CD1c-positive myeloid dendritic cell (primary cell): ENCODE results near the gene L3MBTL1.
"Not testable (repeated sequence)": the region's sequence is repeated elsewhere in the genome, so short reads cannot be mapped to it uniquely, and the experiment has no call there.

Experiments
- DNase-seq: peaks from one replicate; pipeline ENCODE4 v3.0.0-alpha.2; 2016; ENCODE audit errors: extremely low spot score

The L3MBTL1 gene

DNA sequence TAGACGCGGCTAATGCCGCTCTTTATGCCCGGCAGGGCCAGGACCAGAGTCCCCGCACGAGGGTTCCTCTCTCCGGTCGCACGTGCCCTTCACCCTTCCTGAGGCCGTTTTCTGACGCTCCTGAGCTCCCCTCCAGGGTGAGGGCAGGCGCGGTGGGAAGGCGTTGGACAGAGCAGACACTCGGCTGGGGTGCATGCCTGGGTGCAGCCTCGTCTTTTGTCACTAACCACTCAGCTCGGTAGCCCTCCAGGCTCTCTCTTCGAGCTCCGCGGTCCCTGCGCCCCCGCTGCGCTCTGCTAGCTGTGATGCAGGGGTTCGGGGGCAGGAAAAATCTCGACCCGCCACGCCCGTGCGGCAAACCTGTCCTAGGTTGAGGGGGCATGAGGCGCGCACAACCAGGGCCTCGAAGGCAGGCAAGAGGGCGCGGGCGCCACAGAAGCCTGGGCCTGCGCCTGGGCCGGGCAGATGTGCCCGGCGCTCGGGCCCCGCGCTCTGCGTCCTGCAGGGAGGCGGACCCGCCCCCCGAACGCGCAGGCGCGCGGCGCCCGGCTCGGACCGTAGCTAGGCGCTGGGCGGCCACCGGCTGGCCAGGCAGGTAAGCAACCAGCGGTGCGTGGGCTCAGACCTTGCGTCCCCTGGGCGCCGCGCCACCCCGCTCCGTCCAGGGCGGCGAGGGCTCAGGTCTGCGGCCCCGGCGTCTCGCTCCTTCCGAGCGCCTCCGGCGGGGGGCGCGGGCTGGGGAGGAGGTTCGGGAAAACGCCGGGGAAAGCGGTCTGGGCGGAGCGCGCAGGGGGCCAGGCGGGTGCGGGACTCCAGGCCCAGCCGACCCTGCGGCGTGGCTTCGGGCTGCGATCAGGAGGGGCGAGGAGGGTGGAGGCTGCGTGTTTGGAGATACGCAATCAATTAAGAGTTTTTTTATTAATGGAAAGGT lies at the start of gene L3MBTL1:
TSS of gene L3MBTL1 (plus strand) at position 548 of the 931 bp plus-strand sequence. CDS start 5,807 bp downstream, outside the sequence.
- DNase-seq: peak; percentile 22

DNA sequence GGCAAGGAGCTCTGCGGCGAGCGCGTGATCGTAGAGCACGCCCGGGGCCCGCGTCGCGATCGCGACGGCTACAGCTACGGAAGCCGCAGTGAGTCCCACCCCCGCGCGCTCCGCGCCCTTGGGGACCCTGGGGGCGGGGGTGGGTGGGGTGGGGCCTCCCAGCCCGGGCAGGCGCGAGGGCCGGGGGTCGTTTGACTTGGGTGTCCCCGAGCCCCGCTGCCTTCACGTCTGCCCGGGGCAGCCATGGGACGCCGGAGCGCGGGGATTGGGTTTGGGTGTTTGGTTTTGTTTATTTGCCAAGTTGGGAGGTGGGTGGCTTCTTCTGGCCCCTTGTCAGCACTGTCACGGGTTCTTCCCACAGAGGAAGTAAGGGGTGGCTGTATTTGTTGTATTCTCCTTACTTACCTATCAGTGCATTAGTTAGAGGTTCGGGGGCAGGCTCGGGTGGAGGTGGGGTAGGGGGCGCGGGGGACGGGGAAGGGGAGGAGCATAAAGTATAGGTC lies 49.0 kb upstream of the L3MBTL1 start:
- peak; percentile 81 for DNase-seq

DNA sequence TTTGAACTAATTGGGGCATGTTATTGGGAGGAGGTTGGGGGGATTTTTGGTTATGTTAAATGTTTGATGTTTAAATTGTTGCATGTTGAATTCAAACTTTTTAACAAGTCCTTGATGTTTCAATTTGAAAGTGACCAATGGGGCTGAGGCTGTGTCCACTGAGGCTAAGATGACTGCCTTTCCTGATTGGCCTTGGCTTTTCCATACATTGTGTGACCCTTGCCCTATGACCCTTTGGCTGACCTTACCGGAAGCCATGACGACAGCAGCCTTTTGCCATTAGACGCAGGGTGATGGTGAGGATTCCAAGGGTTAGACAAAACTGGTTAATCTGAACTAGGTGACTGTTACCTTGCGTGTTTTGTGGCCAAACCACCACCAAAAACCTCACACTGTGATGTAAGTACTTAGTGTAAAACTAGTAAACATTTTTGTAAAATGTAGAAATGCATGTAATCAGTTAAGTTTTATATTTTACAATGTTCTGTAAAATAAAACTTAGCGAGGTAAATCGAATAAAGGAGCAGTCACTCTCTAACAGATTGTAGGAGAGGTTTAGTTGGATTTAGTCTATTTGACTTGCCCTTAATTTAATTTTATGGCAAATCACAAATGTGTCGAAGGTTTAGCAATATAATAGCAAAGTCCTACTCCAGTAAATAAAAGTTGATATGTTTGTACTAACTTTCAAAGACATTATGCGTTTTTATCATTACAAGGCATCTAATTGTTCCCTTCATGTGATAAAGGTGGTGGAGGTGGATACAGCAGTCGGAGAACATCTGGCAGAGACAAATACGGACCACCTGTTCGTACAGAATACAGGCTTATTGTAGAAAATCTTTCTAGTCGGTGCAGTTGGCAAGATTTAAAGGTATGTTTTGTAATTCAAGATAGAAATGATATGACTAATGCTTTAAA lies 48.2 kb upstream of the L3MBTL1 start:
- peak; percentile 29 for DNase-seq

DNA sequence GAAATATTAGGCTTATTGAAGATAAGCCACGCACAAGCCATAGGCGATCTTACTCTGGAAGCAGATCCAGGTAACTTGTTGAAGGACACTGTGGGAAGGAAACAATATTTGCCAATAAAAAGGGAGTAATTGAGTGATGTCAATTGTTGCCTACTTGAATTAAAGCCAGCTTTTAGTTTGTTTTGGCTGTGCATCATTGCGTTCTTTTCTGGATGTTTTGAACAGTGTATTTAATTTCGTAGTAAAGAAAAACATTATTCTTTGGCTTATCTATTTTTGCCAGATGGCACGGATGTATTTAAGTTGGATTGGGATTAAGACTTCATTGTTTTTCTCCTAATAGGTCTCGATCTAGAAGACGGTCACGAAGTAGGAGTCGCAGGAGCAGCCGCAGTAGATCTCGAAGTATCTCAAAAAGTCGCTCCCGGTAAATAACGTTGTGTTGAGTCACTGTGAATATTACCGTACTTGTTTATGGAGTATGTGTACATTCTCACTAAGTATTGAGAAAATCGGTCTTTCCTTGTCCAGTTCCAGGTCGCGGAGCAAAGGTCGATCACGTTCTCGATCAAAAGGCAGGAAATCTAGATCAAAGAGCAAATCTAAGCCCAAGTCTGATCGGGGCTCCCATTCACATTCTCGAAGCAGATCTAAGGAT lies 47.2 kb upstream of the L3MBTL1 start:
- no peak for DNase-seq

DNA sequence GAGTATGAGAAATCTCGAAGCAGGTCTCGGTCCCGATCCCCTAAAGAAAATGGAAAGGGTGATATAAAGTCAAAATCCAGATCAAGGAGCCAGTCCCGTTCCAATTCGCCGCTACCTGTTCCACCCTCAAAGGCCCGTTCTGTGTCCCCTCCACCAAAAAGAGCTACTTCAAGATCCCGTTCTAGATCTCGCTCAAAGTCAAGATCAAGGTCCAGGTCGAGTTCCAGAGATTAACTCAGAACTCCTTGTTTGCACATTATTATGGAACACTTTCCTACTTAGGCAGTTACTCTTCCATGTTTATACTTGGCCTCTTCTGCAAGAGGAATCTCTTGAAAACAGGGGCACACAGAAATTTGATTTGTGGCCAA lies 46.7 kb upstream of the L3MBTL1 start:
- no peak for DNase-seq

DNA sequence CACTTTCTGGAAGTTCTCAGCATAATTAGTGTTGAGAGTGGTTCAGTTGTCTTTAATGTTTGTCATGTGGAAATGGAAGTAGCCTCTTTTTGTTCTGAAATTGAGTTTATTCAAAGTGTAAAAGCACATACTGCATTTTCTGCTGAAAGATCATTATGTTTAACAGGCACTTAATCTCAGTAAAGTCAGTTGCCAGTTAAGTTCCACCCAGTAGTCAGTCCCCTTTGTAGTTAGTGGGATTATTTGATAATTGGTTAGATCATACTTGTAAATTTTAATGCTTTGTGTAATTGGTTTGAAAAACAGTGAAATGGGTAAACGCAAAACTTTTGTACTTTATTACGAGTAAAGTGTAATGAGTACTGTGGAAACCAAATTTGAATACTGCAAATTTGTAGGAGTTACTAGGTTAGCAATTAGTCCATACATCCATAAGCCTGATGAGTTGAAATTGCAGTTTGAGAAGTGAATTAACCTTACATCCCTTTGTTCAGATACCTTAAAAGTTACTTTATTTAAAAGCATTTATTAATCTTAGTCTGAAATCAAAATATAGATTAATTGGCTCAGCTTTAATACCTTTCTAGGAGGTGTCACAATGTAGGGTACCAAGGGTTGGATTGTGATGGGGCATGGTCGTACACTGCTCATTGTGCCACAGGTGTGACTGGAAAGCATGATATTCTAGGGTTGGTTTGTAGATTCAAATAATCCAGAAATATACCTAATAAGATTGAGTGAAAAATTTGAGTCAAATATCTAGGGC lies 45.4 kb upstream of the L3MBTL1 start:
- DNase-seq: no peak

DNA sequence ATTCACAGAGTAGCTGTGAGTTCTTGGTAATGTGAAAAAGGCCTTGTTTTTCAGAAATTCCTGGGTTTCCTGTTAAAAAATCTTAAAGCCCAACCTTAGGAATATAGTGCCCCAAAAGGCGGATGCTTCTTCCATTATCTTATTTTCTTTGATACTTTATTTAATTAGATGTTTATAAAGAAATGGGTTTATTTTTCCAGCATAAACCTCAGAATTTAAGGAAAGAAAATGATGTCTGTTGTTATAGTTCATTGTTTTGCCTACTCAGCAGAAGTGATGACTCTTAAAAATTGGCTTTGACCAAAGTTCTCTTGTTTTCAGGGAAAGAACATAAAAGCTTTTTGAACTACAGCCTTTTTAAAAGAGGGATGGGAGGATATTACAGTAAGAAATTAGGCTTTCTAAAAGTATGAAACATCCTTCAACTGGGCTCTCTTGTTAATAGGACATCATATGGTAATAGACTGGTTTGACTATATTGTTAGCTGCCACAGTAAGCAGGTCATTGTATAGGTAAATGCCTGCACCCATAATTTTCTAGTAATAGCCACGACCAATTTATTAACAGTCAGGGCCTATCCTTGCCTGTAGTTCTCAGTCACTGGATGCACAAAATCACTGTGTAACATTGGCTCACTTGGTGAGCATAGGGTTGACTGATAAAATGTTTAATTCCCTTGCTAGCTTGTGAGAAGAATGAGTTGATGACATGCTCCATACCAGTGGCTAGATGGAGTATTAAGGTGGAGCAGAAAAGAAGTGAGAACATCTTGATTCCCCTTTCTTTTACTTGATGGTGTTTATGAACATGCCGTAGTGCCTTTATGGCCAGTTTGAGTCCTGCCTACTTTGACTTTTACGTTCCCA lies 44.6 kb upstream of the L3MBTL1 start:
- DNase-seq: no peak

DNA sequence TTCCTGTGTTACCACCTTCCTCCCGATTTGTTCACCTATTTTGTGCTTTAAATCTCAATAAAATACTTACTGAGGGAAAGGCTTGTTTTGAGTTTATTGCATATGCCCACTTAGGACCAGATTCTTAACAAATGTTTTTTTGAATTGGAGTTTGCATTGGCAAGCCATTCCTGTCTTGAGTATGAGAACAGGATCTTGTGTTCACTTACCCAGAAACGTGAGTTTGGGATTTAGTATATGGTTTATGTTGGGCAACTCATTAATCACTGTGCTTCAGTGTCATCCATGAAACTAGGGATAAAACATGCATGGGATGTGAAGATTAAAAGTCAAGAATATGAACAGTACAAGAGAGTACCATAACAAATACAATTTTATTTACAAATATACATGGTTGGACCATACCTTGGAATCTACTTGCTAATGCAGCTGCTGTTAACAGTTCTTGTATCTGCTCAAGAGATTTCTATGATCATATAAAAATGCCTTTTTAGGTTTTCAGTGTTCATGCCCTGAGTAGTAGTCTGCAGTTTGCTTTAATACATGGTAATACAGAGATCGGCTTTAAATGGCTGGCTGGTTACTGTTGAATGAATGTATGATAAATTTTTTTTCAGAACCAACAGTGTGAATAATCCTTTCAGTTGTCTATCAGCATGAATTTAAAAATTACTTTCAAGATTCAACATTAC lies 43.8 kb upstream of the L3MBTL1 start:
- DNase-seq: no peak

DNA sequence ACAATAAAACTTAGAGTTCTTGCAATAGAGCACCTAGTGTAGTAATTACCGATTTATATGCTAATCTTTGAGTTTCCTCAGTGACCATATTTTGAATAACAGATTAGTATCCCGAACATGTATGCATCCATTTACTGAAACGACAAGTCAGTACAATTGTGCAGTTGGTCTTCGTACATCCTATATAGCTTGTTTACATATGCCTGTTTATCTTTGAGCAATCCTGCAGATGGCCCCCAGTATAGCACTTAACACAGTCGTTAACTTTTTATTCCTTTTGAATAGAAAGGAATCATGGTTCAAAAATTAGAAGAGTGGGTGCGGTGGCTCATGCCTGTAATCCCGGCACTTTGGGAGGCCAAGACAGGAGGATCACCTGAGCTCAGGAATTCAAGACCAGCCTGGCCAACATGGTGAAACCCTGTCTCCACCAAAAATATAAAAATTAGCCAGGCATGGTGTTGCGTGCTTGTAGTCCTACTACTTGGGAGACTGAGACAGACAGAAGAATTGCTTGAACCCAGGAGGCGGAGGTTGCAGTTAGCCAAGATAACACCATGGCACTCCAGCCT lies 43.2 kb upstream of the L3MBTL1 start:
- no peak for DNase-seq

DNA sequence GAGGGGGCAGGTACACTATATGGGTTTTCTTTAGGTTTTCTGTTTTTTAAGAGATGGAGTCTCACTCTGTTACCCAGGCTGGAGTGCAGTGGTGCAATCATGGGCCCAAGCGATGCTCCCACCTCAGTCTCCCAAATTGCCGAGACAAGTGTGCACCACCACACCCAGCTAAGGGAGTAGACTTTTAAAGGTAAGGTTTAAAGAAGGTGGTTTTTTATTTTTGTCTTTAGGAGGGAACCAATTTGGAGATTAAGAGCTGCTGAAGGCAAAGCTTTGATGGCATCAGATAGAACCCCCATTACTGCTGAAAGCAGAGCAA lies 41.9 kb upstream of the L3MBTL1 start:
- DNase-seq: no peak

DNA sequence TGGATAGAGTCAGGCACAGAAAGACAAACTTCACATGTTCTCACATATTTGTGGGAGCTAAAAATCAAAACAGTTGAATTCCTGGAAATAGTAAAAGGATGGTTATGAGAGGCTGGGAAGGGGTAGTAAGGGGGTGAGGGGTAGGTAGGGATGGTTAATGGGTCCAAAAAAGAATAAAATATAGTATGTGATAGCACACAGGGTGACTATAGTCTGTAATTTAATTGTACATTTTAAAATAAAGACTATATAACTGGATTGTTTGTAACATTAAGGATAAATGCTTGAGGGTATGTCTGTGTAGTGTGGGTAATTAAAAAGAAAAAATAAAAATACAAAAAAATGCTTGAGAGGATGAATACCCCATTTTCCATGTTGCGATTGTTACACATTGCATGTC lies 39.9 kb upstream of the L3MBTL1 start:
- DNase-seq: no peak

DNA sequence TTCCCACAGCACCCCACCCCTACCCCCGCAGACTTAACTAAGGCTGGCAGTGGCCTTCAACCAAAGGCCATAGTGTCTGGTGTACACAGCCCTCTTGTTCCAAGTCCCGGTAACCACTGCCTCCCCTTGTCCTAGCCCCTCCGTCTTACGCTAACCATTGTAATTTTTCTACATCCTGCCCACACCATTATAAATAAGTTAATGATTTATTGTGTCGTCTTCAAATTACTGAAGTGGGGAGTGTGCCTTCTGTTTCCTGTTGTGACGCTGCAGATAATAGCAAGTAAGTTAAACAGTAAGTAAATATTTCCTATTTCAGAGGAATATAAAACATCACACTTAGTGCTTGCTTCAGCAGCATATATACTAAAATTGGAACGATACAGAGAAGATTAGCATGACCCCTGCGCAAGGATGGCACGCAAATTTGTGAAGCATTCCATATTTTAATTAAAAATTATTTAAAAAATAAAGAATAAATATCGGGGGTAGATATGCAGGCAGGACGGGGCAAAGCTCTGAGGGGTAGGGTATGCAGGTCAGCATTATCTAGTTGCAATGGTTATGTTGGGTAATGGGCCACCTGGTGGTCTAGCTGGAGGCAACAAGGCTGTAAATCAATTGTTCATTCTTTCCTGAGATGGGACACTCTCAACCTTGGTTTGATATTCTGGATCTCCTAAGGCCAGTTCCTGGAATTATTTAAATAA lies 34.7 kb upstream of the L3MBTL1 start:
- no peak for DNase-seq

DNA sequence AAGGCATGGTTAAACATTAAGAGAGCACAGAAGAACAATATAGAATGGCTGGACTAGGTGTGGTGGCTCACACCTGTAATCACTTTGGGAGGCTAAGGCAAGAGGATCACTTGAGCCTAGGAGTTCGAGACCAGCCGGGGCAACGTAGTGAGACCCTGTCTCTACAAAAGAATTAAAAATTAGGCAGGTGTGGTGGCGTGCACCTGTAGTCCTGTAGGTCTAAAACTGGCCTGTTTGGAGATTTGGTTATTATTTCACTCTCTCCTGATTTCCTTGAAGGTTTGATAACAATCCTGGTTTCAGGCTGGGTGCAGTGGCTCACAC lies 34.2 kb upstream of the L3MBTL1 start:
- no peak for DNase-seq

DNA sequence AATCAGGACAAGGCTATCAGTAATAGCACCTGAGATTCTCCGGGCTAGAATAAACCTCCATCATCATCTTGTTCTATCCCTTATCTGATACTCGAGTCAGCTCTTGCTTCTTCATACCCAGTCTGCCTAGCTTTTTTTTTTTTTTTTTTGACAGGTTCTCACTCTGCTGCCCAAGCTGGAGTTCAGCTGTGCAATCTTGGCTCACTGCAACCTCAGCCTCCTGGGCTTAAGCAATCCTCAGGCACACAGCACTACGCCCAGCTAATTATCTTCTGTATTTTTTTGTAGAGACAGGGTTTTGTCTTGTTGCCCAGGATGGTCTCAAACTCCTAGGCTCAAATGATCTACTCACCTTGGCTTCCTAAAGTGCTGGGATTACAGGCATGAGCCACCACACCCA lies 30.3 kb upstream of the L3MBTL1 start:
- DNase-seq: no peak

DNA sequence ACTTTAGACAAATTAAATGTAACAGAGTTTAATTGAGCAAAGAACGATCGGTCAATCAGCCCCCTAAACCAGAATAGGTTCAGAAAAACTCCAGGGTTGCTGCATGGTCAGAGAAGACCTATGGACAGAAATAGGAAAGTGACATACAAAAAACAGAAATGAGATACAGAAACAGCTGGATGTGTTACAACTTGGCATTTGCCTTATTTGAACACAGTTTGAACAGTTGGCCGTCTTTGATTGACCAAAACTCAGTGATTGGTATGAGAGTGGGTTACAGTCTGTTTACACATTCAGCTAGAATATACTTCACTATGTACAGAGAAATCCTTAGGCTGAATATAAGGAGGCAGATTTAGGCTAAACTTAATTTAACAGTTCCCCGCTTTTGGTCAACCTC lies 29.9 kb upstream of the L3MBTL1 start:
- no peak for DNase-seq

DNA sequence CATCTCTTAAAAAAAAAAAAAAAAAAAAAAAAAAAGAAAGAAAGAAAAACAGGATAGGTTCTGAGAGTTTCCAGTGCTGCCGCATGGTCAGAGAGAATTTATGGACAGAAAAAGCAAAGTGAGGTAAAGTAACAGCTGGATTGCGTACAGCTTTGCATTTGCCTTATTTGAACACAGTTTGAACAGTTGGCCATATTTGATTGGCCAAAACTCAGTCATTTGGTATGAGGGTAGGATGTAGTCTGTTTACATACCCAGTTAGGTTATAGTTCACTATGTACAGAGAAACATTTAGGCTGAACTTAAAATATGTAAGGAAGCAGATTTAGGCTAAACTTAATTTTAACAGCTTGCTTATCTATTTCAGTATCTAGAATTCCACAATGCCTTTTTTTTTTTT lies 17.5 kb upstream of the L3MBTL1 start:
- no peak for DNase-seq

DNA sequence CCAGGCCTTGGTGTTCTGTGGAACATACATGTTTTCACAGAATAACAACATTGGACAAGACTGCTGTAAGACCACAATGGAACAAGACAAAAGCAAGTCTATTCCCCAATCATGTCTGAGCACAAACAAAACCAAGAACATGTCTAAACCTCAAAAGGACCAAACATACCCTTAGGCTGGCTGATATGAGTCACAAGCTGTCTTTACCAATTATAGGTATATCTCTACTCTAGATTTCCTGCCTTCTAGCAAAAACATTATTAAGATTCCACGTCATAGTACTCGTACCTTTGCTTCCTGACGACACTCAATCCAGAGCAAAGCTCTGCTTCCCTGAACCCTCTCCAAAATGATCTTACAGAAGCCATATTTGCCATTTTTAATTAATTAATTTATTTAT lies 15.4 kb upstream of the L3MBTL1 start:
- no peak for DNase-seq

DNA sequence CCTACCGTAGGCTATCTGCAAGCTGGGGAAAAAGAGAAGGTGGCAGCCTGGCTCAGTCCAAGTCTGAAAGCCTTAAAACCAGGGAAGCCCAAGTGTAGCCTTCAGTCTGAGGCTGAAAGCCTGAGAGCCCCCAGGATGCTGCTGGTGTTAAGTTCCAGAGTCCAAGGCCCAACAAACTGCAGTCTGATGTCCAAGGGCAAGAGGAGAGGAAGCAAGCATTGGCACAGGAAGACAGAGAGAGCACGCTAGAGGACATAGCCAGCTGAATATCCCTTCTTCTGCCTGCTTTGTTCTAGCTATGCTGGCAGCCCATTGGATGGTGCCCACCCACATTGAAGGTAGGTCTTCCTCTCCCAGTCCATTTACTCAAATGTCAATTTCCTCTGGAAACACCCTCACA lies 12.1 kb upstream of the L3MBTL1 start:
- no peak for DNase-seq

DNA sequence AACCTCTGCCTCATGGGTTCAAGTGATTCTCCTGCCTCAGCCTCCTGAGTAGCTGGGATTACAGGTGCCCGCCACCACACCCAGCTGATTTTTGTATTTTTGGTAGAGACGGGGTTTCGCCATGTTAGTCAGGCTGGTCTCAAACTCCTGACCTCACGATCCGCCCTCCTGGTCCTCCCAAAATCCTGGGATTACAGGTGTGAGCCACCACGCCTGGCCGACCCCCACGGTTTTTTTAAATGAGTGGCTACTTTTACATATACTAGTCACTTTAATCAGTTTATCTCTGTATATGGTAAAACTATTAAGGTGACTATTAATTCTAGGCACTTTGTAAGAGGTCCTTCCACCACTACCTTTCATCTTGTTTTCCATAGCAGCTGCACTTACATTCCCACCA lies 5.5 kb upstream of the L3MBTL1 start:
- not testable (repeated sequence) for DNase-seq
